AG04449 (cell line): ENCODE measurements around the gene ASTN2.

Source experiments
- CTCF ChIA-PET: fragments of 350-600 bp; formaldehyde crosslinking; extraction: SDS; loops from one replicate; lab custom pipeline; 2021; ENCODE audit warnings: antibody characterized with exemption; lab: Yijun Ruan, JAX
- POLR2A ChIA-PET: fragments of 400-600, 350-600 bp; formaldehyde crosslinking; extraction: SDS; loops from one replicate; lab custom pipeline; 2020; ENCODE audit warnings: antibody characterized with exemption, inconsistent platforms; lab: Yijun Ruan, JAX
- DNase-seq: peaks from one replicate; pipeline ENCODE4 v3.0.0-alpha.2; 2010; ENCODE audit warnings: low read depth, low spot score
- H3K4me3 ChIP-seq: 2 replicates; pipeline ENCODE4 v1.5.1; 2011; ENCODE audit warnings: low read depth, mild to moderate bottlenecking, control low read depth, low read length
- TF ChIP-seq, protein P1 (sequence below): IDR thresholded peaks from one replicate; pipeline ENCODE4 v1.5.1; 2011; ENCODE audit warnings: mild to moderate bottlenecking, moderate library complexity, low read length, control low read depth, inconsistent platforms; ENCODE audit not compliant: insufficient read depth; ENCODE audit errors: missing control alignments

ASTN2 gene

DNA sequence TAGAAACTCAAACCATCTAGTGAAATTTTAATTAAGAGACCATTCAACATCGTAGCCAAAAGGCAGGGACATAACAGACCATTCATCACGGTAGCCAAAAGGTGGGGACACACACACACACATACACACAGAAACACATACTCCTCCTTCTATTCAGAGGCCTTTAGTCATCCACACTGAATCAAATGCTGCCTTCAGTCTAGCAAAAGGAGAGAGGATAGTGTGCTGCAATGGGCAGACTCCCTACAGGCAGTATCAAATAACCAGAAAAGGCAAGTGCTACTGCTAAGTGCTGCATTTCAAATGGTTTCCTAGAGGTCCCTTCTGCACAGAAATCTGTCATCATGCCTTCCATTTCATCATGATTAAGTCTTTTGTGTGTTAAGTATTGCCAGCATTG is 423.8 kb downstream of the ASTN2 start:
- ChIA-PET CTCF (no interaction called here), POLR2A (no interaction called here)
- TF ChIP-seq, protein P1, sequence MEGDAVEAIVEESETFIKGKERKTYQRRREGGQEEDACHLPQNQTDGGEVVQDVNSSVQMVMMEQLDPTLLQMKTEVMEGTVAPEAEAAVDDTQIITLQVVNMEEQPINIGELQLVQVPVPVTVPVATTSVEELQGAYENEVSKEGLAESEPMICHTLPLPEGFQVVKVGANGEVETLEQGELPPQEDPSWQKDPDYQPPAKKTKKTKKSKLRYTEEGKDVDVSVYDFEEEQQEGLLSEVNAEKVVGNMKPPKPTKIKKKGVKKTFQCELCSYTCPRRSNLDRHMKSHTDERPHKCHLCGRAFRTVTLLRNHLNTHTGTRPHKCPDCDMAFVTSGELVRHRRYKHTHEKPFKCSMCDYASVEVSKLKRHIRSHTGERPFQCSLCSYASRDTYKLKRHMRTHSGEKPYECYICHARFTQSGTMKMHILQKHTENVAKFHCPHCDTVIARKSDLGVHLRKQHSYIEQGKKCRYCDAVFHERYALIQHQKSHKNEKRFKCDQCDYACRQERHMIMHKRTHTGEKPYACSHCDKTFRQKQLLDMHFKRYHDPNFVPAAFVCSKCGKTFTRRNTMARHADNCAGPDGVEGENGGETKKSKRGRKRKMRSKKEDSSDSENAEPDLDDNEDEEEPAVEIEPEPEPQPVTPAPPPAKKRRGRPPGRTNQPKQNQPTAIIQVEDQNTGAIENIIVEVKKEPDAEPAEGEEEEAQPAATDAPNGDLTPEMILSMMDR = no peak
- no peak overlapping the region for H3K4me3 ChIP-seq
- DNase-seq = no peak

DNA sequence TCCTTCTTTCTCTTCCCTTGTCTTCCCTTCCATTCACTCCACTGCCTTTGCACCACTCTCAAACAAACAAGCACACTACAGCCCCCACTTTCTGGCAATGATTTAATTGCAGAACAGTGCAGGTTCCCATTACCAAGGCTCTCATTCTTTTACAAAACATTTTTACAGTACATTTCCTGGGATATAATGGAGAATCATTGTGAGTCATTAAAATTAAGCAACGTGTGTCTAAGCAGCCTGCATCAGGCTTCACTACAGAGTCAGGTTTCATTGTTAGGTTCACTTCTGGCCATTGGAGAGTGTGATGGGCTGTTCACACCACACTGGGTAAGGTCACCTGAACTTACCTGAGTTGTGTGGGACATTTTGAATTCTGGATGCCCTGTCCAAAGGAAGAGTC is 424.3 kb downstream of the ASTN2 start:
- H3K4me3 ChIP-seq = no peak overlapping the region
- POLR2A ChIA-PET = no interaction called here
- CTCF ChIA-PET = no interaction called here
- TF ChIP-seq, protein P1 = no peak
- DNase-seq = no peak

DNA sequence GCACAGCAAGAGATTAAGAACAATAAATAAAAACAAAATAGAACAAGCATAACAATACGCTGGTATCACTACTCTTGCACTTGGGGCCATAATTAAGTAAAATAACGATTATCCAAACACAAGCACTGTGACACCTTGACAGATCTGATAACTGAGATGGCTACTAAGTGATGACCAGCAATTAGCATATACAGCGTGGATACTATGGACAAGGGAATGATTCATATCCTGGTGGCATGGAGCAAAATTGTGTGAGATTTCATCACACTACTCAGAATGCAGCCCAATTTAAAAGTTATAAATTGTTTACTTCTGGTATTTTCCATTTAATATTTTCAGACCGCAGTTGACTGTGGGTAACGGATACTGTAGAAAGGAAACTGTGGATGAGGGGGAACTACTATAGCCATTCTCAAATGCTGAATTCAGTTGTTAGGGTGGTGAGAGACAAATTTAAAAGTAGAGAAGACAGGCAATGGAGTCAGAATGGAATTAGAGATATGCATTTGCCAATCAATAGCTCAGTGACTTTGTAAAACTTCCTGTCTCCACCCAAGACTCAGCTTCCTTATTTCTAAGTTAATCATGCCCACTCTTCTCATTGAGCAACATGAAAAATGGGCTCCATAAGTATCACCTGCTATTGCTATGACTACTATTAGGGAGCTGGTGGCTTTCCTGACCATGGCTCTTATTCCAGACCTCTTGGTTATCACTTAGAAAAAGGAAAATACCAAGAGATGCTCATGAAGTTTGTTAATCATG is 427.0 kb downstream of the ASTN2 start:
- CTCF ChIA-PET = interaction anchor here (1.0 kb wide), 1 partner anchor 251 kb away, joined by 3 read pairs; no protein-coding TSS in a partner anchor
- no peak for DNase-seq
- no peak overlapping the region for H3K4me3 ChIP-seq
- TF ChIP-seq, protein P1 = no peak
- POLR2A ChIA-PET = no interaction called here

DNA sequence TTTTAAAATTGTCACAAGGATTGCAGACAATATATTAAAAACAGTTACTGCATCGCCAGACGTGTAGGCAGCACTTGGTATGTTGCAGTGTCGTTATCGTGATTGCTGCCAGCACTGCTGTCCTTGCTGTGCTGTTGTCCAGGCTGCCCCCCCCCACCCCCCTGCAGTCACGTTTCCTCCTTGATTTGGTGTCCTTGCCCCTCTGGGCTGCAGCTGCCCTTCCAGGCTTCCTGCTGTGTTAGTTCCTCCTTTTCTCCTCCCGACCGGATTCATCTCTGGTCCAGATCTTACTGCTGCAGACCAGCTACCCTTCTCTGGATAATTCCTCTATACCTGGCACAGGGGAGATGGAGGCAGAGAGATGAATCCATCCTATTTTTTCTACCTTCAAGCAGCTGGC is 428.8 kb downstream of the ASTN2 start:
- no peak overlapping the region for H3K4me3 ChIP-seq
- no peak for DNase-seq
- ChIA-PET CTCF (no interaction called here), POLR2A (no interaction called here)
- TF ChIP-seq, protein P1 = no peak

DNA sequence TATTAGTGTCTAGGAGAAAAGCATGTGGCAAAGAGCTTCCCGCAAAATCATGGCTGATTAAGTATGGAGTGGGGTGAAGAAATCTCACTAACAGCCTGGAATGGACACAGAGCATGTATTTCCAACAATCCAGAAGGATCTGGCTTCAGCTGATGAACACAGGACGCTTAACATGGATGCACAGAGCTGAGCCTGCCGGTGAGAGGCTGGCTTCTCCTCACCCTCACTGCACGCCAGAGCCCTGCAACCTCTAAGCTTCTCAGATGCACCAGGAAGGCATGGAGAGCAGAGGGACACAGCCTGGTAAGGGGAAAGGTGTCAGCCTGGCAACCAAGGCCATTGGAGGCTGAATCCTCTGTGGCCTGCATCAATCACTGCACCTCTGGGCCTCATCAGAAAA is 429.3 kb downstream of the ASTN2 start:
- no peak for DNase-seq
- ChIA-PET CTCF (no interaction called here), POLR2A (interaction anchor here (0.6 kb wide), 1 partner anchor 34 kb away, joined by 3 read pairs; no protein-coding TSS in a partner anchor)
- TF ChIP-seq, protein P1 = no peak
- no peak overlapping the region for H3K4me3 ChIP-seq

DNA sequence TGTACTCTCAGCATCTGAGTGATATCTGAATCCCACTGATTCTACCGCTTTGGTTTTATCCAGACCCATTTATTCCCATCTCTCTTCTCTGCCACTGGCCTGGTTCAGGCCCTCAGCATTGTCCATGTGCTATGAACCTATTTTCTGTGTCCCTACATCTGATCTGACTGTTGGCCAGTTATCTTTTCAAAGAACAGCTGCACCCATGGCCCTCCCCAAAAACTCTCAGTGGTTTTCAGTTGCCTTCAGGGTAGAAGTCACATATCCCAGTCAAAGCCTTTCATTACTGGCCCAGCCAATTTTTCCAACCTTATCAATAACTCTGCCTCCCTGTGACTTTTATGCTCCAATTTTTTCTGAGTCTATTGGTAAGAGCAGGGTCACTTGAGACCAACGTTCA is 430.7 kb downstream of the ASTN2 start:
- POLR2A ChIA-PET = no interaction called here
- no peak overlapping the region for H3K4me3 ChIP-seq
- DNase-seq = no peak
- TF ChIP-seq, protein P1 = no peak
- CTCF ChIA-PET = no interaction called here
